GM23338 (cell line): ENCODE measurements around the gene DYNC1LI2. TPM values are rescaled to one million over a fixed set of nuclear protein-coding genes. Genes with fewer than 3 reads are reported as not detected.

ENCODE experiments used
- ATAC-seq: fragments of 200-7000 bp; cut with Tn5 transposase; 3 replicates; pipeline ENCODE4 v1.9.1; 2020
- DNase-seq: peaks from one replicate; pipeline ENCODE4 v3.0.0-alpha.2; 2015; ENCODE audit warnings: low spot score
- H2AFZ ChIP-seq: fragments of 200-600 bp; sonication (generic); 2 replicates; pipeline ENCODE4 v1.8.0; 2016; ENCODE audit warnings: antibody characterized with exemption, mild to moderate bottlenecking, moderate library complexity
- H3F3A ChIP-seq: fragments of 200-600 bp; sonication (generic); replicated peaks from 2 replicates; pipeline ENCODE4 v1.8.0; 2017; ENCODE audit warnings: antibody characterized with exemption, mixed run types, low read depth
- H3K27ac ChIP-seq: fragments of 200-600 bp; sonication (generic); 2 replicates; pipeline ENCODE4 v1.6.1; 2016; ENCODE audit warnings: low read depth
- H3K27me3 ChIP-seq: fragments of 200-600 bp; sonication (generic); 2 replicates; pipeline ENCODE4 v1.8.0; 2016; ENCODE audit warnings: mild to moderate bottlenecking, mixed run types, moderate library complexity; ENCODE audit not compliant: insufficient read depth
- H3K36me3 ChIP-seq: fragments of 200-600 bp; sonication (generic); 2 replicates; pipeline ENCODE4 v1.8.0; 2016; ENCODE audit warnings: mild to moderate bottlenecking; ENCODE audit not compliant: insufficient read depth
- H3K4me1 ChIP-seq: fragments of 200-600 bp; sonication (generic); 2 replicates; pipeline ENCODE4 v1.8.0; 2016; ENCODE audit warnings: mild to moderate bottlenecking, moderate library complexity; ENCODE audit not compliant: insufficient read depth
- H3K4me2 ChIP-seq: fragments of 200-600 bp; sonication (generic); 2 replicates; pipeline ENCODE4 v1.7.1; 2017; ENCODE audit warnings: mixed run types
- H3K4me3 ChIP-seq: fragments of 200-600 bp; sonication (generic); 2 replicates; pipeline ENCODE4 v1.6.1; 2016; ENCODE audit warnings: mixed run types
- H3K79me2 ChIP-seq: fragments of 200-600 bp; sonication (generic); replicated peaks from 2 replicates; pipeline ENCODE4 v1.8.0; 2017; ENCODE audit warnings: mild to moderate bottlenecking; ENCODE audit not compliant: insufficient read depth
- H3K9me2 ChIP-seq: fragments of 200-600 bp; sonication (generic); 2 replicates; pipeline ENCODE4 v1.8.0; 2017; ENCODE audit not compliant: insufficient read depth
- H4K20me1 ChIP-seq: fragments of 200-600 bp; sonication (generic); replicated peaks from 2 replicates; pipeline ENCODE4 v1.8.0; 2017; ENCODE audit warnings: mild to moderate bottlenecking; ENCODE audit not compliant: insufficient read depth
- H3K27ac Mint-ChIP-seq: 2 replicates; pipeline ENCODE4 v1.8.0; 2020; ENCODE audit warnings: inconsistent platforms, mild to moderate bottlenecking, moderate library complexity, mixed read lengths
- H3K27me3 Mint-ChIP-seq: 3 replicates; pipeline ENCODE4 v1.8.0; 2022; ENCODE audit warnings: low read depth, mild to moderate bottlenecking, moderate library complexity, mixed read lengths, inconsistent platforms; ENCODE audit not compliant: insufficient read depth, poor library complexity
- H3K36me3 Mint-ChIP-seq: 3 replicates; pipeline ENCODE4 v1.8.0; 2021; ENCODE audit warnings: low read depth, mild to moderate bottlenecking, inconsistent platforms, moderate library complexity, mixed read lengths
- H3K4me1 Mint-ChIP-seq: 3 replicates; pipeline ENCODE4 v1.8.0; 2020; ENCODE audit warnings: mild to moderate bottlenecking, inconsistent platforms, mixed read lengths
- H3K4me3 Mint-ChIP-seq: 3 replicates; pipeline ENCODE4 v1.8.0; 2021; ENCODE audit warnings: moderate library complexity, mild to moderate bottlenecking, inconsistent platforms, mixed read lengths
- H3K9me3 Mint-ChIP-seq: 3 replicates; pipeline ENCODE4 v1.8.0; 2020; ENCODE audit warnings: moderate library complexity, mild to moderate bottlenecking, inconsistent platforms, mixed read lengths
- CREB1 ChIP-seq: fragments of 250-450 bp; sonication (Bioruptor Pico); IDR thresholded peaks from 2 replicates; pipeline ENCODE4 v1.5.0; 2020; ENCODE audit warnings: low read depth, mild to moderate bottlenecking, moderate library complexity
- CTCF ChIP-seq, 2 experiments: fragments of 200-600 bp in 1 of 2; sonication (generic) in 1 of 2; conservative IDR thresholded peaks; 2 replicates each; pipeline versions ENCODE4 v1.5.1 to v1.6.1; 2016 to 2017; ENCODE audit warnings: antibody characterized with exemption in 2 of 2, low read depth in 2 of 2, mild to moderate bottlenecking in 2 of 2, moderate library complexity in 1 of 2
- EZH2 ChIP-seq: fragments of 200-600 bp; sonication (generic); IDR thresholded peaks from one replicate; pipeline ENCODE4 v1.8.0; 2017; ENCODE audit warnings: antibody characterized with exemption, mild to moderate bottlenecking, low read depth; ENCODE audit not compliant: unreplicated experiment
- EZH2phosphoT487 ChIP-seq: fragments of 200-600 bp; sonication (generic); IDR thresholded peaks from one replicate; pipeline ENCODE4 v1.8.1; 2018; ENCODE audit warnings: antibody characterized with exemption; ENCODE audit not compliant: unreplicated experiment
- JUNB ChIP-seq: IDR thresholded peaks from one replicate; pipeline ENCODE4 v1.6.1; 2016; ENCODE audit warnings: antibody characterized with exemption; ENCODE audit not compliant: unreplicated experiment
- POLR2AphosphoS5 ChIP-seq: IDR thresholded peaks from 2 replicates; pipeline ENCODE4 v1.6.1; 2016; ENCODE audit warnings: antibody characterized with exemption, low read depth
- REST ChIP-seq: IDR thresholded peaks from one replicate; pipeline ENCODE4 v1.6.1; 2018; ENCODE audit warnings: antibody characterized with exemption; ENCODE audit not compliant: unreplicated experiment
- STAT1 ChIP-seq: IDR thresholded peaks from one replicate; pipeline ENCODE4 v1.6.1; 2016; ENCODE audit warnings: antibody characterized with exemption; ENCODE audit not compliant: unreplicated experiment
- ZNF462 ChIP-seq: fragments of 250-450 bp; sonication (Bioruptor Pico); IDR thresholded peaks from 2 replicates; pipeline ENCODE4 v1.5.0; 2020; ENCODE audit warnings: mild to moderate bottlenecking, moderate library complexity
- polyA plus RNA-seq: library from polyadenylated mRNA; unstranded; fragments of >200 nt; fragmentation: Nextera tagmentation; extraction: Ambion mirVana; gene quantifications from 2 replicates; pipeline ENCODE4 v1.2.1, GENCODE V29; 2016
- total RNA-seq: library from RNA; depleted of rRNA; stranded (reverse); fragments of >200 nt; shearing (Covaris generic); gene quantifications from 2 replicates; pipeline ENCODE4 v1.2.3, GENCODE V29; 2014

Gene DYNC1LI2
- total and polyA plus RNA-seq, 2 experiments from 2014 or later, result 73.9 to 85.9 TPM

GRCh38 chr16:66703406-66704215 lies 47.8 kb downstream of the DYNC1LI2 start (continued):
- TF ChIP-seq REST (no peak), STAT1 (no peak), EZH2phosphoT487 (no peak), POLR2AphosphoS5 (no peak)

- peaks cover 8% of the 10 kb centered on the region; the same call in 1 of the 2 replicates for H3K27me3 ChIP-seq
- H4K20me1 ChIP-seq, result no peaks in the 10 kb centered on the region
- Mint-ChIP-seq H3K4me1 (peaks cover 8% of the 10 kb centered on the region; the same call in 2 of the 3 replicates), H3K4me3 (no peak overlapping the region), H3K27me3 (peaks cover under 1% of the 10 kb centered on the region), H3K9me3 (no peaks in the 10 kb centered on the region), H3K36me3 (no peaks in the 10 kb centered on the region), H3K27ac (no peak overlapping the region)
- H3K4me3 ChIP-seq, result no peak overlapping the region
- no peaks in the 10 kb centered on the region for H3F3A ChIP-seq
- H2AFZ ChIP-seq, result no peak overlapping the region
- no peak for ATAC-seq
- peaks cover 3% of the 10 kb centered on the region; the same call in 1 of the 2 replicates for H3K4me1 ChIP-seq
- no peak for DNase-seq
- no peaks in the 10 kb centered on the region for H3K36me3 ChIP-seq
- no peak overlapping the region for H3K27ac ChIP-seq
- H3K79me2 ChIP-seq, result no peaks in the 10 kb centered on the region
- H3K4me2 ChIP-seq, result no peak overlapping the region
- H3K9me2 ChIP-seq, result no peaks in the 10 kb centered on the region
- TF ChIP-seq JUNB (no peak), CREB1 (CRISPR knock-in tag) (no peak), CTCF (conservative IDR thresholded peaks at IDR 0.05; ENCODE audit: low read depth in 2 of 2) (no peak), STAT1 (no peak), EZH2 (no peak), ZNF462 (no peak)
Observed at GRCh38 chr16:66701516-66701915, 49.9 kb downstream of the DYNC1LI2 start.
